ENCODE data around the gene PPP2R2C. TPM values are rescaled to one million over a fixed set of nuclear protein-coding genes. Genes with fewer than 3 reads are reported as not detected.

PPP2R2C gene
- total RNA-seq, 1 experiment from 2014 or later: 26.7 TPM

- Histone ChIP-seq H3K4me1 (ENCODE audit: control insufficient read depth, insufficient read depth, low read length) (no peaks in the 10 kb centered on the region), H3K9me3 (ENCODE audit: control insufficient read depth, insufficient read depth, low read depth, low read length) (no peaks in the 10 kb centered on the region), H3K36me3 (ENCODE audit: control insufficient read depth, insufficient read depth, low read length) (no peaks in the 10 kb centered on the region), H3K4me3 (ENCODE audit: low read depth in 2 of 2, low read length in 2 of 2) (no peak overlapping the region), H3K27me3 (ENCODE audit: control insufficient read depth, insufficient read depth, low read length) (no peaks in the 10 kb centered on the region), H3K27ac (ENCODE audit: low read length) (no peak overlapping the region)
- in situ Hi-C loops (cut with HindIII; ENCODE audit: low pct_unique_long_range_greater_than_20kb, low sequenced_read_pairs) (no loop called here), intact Hi-C loops (cut with micrococcal nuclease; ENCODE audit: unreplicated experiment) (no loop called here)
- ATAC-seq (no peak), DNase-seq (ENCODE audit: low read depth, low spot score) (no peak)
- no TSS peak for BruUV-seq (replicated peaks)
- POLR2A ChIA-PET: no interaction called here
- CTCF ChIA-PET: no interaction called here
- TF ChIP-seq REST (IDR thresholded peaks at IDR 0.05; ENCODE audit: insufficient read depth in 1 of 2, low read depth in 2 of 2, low read length in 1 of 2) (no peak), TCF7L2 (IDR thresholded peaks at IDR 0.05; ENCODE audit: low read depth, low read length) (no peak), CTCF (IDR thresholded peaks at IDR 0.05) (no peak), SIN3A (IDR thresholded peaks at IDR 0.05; ENCODE audit: borderline replicate concordance, insufficient read depth, low read depth, low read length) (no peak), POLR2AphosphoS5 (IDR thresholded peaks at IDR 0.05; ENCODE audit: low read depth, low read length) (no peak)
These were observed 87.1 kb downstream of the PPP2R2C start for GRCh38 chr4:6385288-6385687.

- BruUV-seq (replicated peaks): no TSS peak
- Histone ChIP-seq H3K27me3 (ENCODE audit: control insufficient read depth, insufficient read depth, low read length) (no peaks in the 10 kb centered on the region), H3K36me3 (ENCODE audit: control insufficient read depth, insufficient read depth, low read length) (no peaks in the 10 kb centered on the region), H3K9me3 (ENCODE audit: control insufficient read depth, insufficient read depth, low read depth, low read length) (no peaks in the 10 kb centered on the region), H3K4me3 (ENCODE audit: low read depth in 2 of 2, low read length in 2 of 2) (no peak overlapping the region), H3K4me1 (ENCODE audit: control insufficient read depth, insufficient read depth, low read length) (no peaks in the 10 kb centered on the region), H3K27ac (ENCODE audit: low read length) (no peak overlapping the region)
- in situ Hi-C loops (cut with HindIII; ENCODE audit: low pct_unique_long_range_greater_than_20kb, low sequenced_read_pairs): no loop called here
- POLR2A ChIA-PET: no interaction called here
- CTCF ChIA-PET: no interaction called here
- intact Hi-C loops (cut with micrococcal nuclease; ENCODE audit: unreplicated experiment): no loop called here
- ATAC-seq (no peak), DNase-seq (ENCODE audit: low read depth, low spot score) (no peak)
- TF ChIP-seq CTCF (IDR thresholded peaks at IDR 0.05): no peak
- no peak for TF ChIP-seq REST (IDR thresholded peaks at IDR 0.05; ENCODE audit: insufficient read depth in 1 of 2, low read depth in 2 of 2, low read length in 1 of 2)
- TF ChIP-seq SIN3A (IDR thresholded peaks at IDR 0.05; ENCODE audit: borderline replicate concordance, insufficient read depth, low read depth, low read length): no peak
- no peak for TF ChIP-seq POLR2AphosphoS5 (IDR thresholded peaks at IDR 0.05; ENCODE audit: low read depth, low read length)
- TF ChIP-seq TCF7L2 (IDR thresholded peaks at IDR 0.05; ENCODE audit: low read depth, low read length): no peak
These were observed 87.9 kb downstream of the PPP2R2C start for GRCh38 chr4:6384541-6384940.
